ENCODE data around the gene GSPT2.
"Not testable (repeated sequence)": the region's sequence is repeated elsewhere in the genome, so short reads cannot be mapped to it uniquely, and the experiment has no call there.

Gene GSPT2

DNA sequence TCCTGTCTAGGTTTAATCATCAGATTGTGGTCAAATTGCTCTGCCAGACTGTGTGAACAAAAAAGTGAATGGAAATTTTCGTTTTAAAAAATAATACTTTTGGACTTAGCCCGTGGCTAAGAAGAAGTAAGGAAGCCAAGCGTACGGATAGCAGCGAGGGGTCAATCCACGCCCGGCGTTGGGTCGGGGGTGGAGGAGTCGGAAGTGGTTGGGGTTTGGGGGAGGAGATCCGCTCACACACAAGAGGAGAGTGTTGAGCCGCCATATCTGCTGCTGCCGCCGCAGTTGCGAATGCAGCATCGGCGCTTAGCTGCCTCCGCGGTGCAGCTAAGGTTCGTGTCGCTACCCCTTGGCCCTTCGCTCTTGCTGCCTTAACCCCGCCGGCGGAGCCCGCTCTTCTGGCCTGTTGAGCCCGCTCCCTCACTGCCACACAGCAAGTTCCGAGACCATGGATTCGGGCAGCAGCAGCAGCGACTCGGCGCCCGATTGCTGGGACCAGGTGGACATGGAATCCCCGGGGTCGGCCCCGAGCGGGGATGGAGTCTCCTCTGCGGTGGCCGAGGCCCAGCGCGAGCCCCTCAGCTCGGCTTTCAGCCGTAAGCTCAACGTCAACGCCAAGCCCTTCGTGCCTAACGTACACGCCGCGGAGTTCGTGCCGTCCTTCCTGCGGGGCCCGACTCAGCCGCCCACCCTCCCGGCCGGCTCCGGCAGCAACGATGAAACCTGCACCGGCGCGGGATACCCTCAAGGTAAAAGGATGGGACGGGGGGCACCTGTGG, at the start of gene GSPT2:
TSS of gene GSPT2 (plus strand) at position 264 of the 779 bp plus-strand sequence. CDS start at position 449, 185 bp downstream.
- no peak for DNase-seq

- no peak for DNase-seq
Observed at GRCh38 chrX:51694254-51694653, 49.0 kb upstream of the GSPT2 start.

GRCh38 chrX:51697397-51697796, 45.8 kb upstream of the GSPT2 start:
- no peak for DNase-seq

- DNase-seq: not testable (repeated sequence)
Observed at GRCh38 chrX:51710277-51711164, 32.7 kb upstream of the GSPT2 start, which contains the start of gene CENPVL1. CENPVL1 (plus strand) TSS chrX:51710512; CDS start chrX:51710512, 0 bp downstream.

- not testable (repeated sequence) for DNase-seq
Observed at GRCh38 chrX:51712943-51713647, 30.1 kb upstream of the GSPT2 start.

GRCh38 chrX:51728202-51728601, 15.0 kb upstream of the GSPT2 start:
- DNase-seq: no peak

- no peak for DNase-seq
Observed at GRCh38 chrX:51737091-51737490, 6.2 kb upstream of the GSPT2 start.

GRCh38 chrX:51742586-51742985, 656 bp upstream of the GSPT2 start:
- no peak for DNase-seq

DNA sequence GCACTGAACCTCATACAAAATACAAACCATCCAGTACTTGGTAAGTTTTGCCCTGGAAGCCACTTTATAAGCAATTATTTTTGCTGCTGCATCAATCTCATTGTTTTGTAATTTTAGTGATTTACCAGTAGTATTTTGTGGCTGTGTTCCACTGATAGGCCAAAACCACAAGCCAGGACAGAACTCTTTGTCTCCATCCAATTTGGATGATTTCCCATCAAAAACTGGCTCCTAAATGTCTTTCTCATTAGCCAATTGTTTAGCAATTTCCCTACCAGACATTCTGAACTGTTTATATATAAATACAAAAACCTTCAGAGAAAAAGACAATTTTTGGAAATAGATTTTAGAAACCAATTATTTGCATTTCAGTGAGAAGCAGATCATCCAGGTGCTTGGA, 4.4 kb downstream of the GSPT2 start:
- no peak for DNase-seq

DNA sequence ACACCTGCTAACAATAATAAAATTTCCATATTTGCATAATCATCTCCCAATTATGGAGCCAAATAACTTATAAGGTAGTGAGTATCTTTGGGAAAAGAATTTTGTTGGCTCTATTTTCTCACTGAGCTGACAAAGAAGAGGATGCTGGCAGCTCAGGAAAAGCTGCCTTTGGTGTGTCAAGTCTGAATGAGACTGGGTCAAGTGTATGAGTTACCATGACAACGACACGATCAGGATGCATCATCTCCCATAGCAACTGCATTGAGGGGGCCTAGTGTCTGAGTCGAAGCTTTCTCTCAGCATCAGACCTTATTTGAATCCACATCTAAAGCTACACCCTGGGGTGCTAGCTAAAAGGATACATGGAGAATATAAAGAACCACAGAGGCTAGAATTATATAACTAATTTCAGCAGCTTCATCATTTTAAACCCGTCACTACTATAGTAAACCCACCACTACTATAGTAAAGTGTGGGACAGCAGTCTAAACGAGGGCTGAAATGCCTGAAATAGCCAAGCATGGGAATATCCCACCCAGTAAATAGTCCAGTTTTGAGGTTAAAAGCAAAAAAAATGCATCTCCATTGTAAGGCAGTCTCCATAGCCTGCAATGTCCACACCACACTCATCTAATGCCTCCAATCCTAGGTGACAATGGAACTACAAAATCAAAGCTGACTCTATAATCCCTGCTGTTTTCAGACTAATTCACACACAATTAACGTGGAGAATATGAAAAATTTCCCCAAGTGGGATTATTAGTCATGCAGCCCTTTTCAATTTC, 16.0 kb downstream of the GSPT2 start:
- no peak for DNase-seq

DNA sequence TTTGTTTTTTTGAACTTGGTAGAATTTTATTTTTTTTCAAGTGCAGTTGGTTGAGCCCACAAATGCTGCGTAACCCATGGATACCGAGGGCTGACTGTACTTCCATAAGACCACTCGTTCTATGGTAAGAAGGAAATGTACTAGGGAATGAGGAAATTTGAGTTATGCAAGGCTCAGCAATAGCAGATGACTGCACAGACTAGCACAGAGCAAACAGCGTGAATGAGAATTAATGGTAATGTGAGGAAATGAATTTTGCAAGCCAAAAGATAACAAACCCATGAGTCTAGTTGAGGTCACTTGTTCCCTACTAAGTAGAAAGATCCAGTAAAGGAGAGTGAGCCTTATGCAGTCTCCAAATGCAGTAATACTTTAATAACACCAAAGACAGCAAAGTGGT, 17.4 kb downstream of the GSPT2 start:
- no peak for DNase-seq

GRCh38 chrX:51766546-51766945, 23.3 kb downstream of the GSPT2 start:
- DNase-seq: no peak

DNA sequence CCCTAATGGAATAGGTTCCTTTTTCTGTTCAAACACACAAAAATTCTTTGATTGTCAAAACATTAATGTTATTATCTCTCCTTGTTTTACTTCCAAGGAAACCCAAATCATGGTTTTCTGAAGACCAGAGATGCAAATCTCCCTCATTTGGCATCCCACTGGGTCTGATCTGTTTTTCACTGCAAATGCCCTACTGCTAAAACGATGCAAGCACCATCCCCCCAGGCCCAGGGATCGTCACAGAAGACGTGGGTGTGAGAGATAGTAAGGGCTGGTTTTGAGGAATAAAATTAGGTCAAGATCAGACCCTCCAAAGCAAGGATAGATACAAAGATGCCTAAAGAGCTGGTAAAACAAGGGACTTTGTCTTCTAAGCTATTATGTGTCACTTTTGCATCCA, 33.6 kb downstream of the GSPT2 start:
- DNase-seq: no peak

DNA sequence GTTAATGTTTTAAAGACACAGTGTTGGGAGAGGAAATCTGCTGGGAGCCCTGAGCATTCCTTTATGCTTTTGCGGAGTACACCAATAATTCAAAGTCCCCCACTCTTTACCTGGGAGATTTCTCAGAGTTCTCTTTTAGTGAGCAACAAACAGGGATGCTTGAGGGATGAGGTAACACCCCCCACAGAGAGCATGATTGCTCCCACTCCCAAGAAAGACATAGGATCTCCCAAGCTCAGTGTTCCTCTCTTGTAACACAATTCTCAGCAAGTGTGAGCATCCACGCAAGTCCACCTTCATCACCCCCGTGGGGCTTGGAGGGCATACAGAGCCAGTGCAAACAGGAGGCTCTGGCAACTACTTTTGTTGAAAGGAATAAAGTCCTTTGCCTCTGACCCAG, 36.1 kb downstream of the GSPT2 start:
- no peak for DNase-seq

GRCh38 chrX:51795136-51795535, 51.9 kb downstream of the GSPT2 start:
- no peak for DNase-seq
